ENCODE results near the gene SEC62. TPM values are rescaled to one million over a fixed set of nuclear protein-coding genes. Genes with fewer than 3 reads are reported as not detected.

SEC62 gene
- total and polyA plus RNA-seq, 2 of the 4 experiments (the other 2 are of a cell fraction), result 33.2 to 36.6 TPM

DNA sequence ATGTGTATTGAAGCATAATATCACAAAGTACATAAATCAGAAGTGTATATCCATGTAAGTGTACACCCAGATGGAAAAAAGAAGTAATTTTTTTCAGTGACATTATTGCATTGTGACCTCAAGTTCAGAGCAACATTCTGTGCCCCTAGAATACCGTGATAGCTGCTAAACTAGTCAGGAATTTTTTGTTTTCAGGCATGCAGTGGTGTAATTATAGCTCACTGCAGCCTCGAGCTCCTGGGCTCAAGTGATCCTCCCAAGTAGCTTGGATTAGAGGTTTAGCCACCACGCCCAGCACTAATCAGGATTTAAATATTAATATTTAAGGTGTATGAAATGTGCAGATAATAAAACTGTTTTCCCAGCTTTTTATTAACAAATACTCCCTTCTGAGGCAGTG, 25.5 kb downstream of the SEC62 start:
- Histone ChIP-seq H3K56ac (ENCODE audit: extremely low read depth, insufficient read depth, low read length) (no peak overlapping the region), H4K20me1 (ENCODE audit: insufficient read depth, low read length) (no peaks in the 10 kb centered on the region), H2BK5ac (ENCODE audit: low read depth, low read length, poor library complexity, severe bottlenecking) (peak overlapping the region; percentile 64), H2AK5ac (ENCODE audit: low read depth, low read length) (no peak overlapping the region), H3K14ac (replicated peaks; ENCODE audit: low read depth, low read length) (no peak overlapping the region), H3K4me1 (ENCODE audit: control insufficient read depth, insufficient read depth, low read length) (peaks cover 7% of the 10 kb centered on the region), H3K36me3 (ENCODE audit: control insufficient read depth, insufficient read depth, low read length) (peaks cover 27% of the 10 kb centered on the region), H3K27ac (ENCODE audit: insufficient read depth, low read length) (no peak overlapping the region), H2BK15ac (ENCODE audit: low read depth, low read length) (no peak overlapping the region), H3K23ac (ENCODE audit: low read depth, low read length) (no peak overlapping the region), H4K5ac (ENCODE audit: low read depth, low read length) (no peak overlapping the region), H3K18ac (ENCODE audit: low read depth, low read length) (no peak overlapping the region), H3K79me1 (ENCODE audit: low read depth in 1 of 2, low read length in 2 of 2) (peaks cover 7 to 8% of the 10 kb centered on the region in 2 experiments; a peak in 3 of 4 replicates), H4K8ac (ENCODE audit: low read depth in 2 of 2, low read length in 2 of 2) (peak overlapping the region in 1 of 2 experiments; percentile 89; a peak in 1 of 4 replicates), H3K9me3 (ENCODE audit: control insufficient read depth, insufficient read depth, low read length) (no peaks in the 10 kb centered on the region), H3K4ac (ENCODE audit: low read depth, low read length) (no peak overlapping the region), H2AFZ (replicated peaks; ENCODE audit: low read length, poor library complexity) (no peak overlapping the region), H2AK9ac (replicated peaks; ENCODE audit: low read depth, low read length, poor library complexity) (no peak overlapping the region), H4K91ac (ENCODE audit: insufficient read depth, low read depth, low read length) (no peak overlapping the region), H3K4me2 (ENCODE audit: low read depth, low read length) (no peak overlapping the region), H2BK20ac (ENCODE audit: low read depth, low read length) (no peak overlapping the region), H3K9ac (ENCODE audit: low read depth, low read length) (no peak overlapping the region), H2BK120ac (ENCODE audit: low read depth, low read length) (no peak overlapping the region), H3K4me3 (ENCODE audit: insufficient read depth, low read depth, low read length) (no peak overlapping the region), H3K9me1 (ENCODE audit: insufficient read depth, low read length) (0 out of 2 replicates have a peak, but pooled peaks cover 3% of the 10 kb centered on the region), H3K27me3 (ENCODE audit: control insufficient read depth, insufficient read depth, low read length) (no peaks in the 10 kb centered on the region)
- intact Hi-C loops (cut with micrococcal nuclease) (loop anchor here (5.0 kb wide), 2 partner anchors 105 to 200 kb away; no protein-coding TSS in a partner anchor), dilution Hi-C loops (cut with HindIII; ENCODE audit: low sequenced_read_pairs, unreplicated experiment) (no loop called here), in situ Hi-C loops (cut with MboI; ENCODE audit: low sequenced_read_pairs) (no loop called here)
- DNase-seq (no peak), ATAC-seq (ENCODE audit: low read depth) (peak; percentile 38; the same call in 1 of the 2 replicates)
- no peak for TF ChIP-seq MAFK (IDR thresholded peaks at IDR 0.05; ENCODE audit: low read depth, low read length)
- TF ChIP-seq RAD21 (IDR thresholded peaks at IDR 0.05; ENCODE audit: low read length), result no peak
- no peak for TF ChIP-seq FOS (IDR thresholded peaks at IDR 0.05; ENCODE audit: low read depth, low read length)
- no peak for TF ChIP-seq MAZ (IDR thresholded peaks at IDR 0.05; ENCODE audit: borderline replicate concordance, low read depth, low read length)
- TF ChIP-seq, protein P1, sequence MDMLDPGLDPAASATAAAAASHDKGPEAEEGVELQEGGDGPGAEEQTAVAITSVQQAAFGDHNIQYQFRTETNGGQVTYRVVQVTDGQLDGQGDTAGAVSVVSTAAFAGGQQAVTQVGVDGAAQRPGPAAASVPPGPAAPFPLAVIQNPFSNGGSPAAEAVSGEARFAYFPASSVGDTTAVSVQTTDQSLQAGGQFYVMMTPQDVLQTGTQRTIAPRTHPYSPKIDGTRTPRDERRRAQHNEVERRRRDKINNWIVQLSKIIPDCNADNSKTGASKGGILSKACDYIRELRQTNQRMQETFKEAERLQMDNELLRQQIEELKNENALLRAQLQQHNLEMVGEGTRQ (IDR thresholded peaks at IDR 0.05; ENCODE audit: low read depth, low read length), result no peak
- no peak for TF ChIP-seq NFE2L2 (IDR thresholded peaks at IDR 0.05; ENCODE audit: low read depth, low read length)
- TF ChIP-seq, protein P2, sequence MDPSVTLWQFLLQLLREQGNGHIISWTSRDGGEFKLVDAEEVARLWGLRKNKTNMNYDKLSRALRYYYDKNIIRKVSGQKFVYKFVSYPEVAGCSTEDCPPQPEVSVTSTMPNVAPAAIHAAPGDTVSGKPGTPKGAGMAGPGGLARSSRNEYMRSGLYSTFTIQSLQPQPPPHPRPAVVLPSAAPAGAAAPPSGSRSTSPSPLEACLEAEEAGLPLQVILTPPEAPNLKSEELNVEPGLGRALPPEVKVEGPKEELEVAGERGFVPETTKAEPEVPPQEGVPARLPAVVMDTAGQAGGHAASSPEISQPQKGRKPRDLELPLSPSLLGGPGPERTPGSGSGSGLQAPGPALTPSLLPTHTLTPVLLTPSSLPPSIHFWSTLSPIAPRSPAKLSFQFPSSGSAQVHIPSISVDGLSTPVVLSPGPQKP (IDR thresholded peaks at IDR 0.05; ENCODE audit: borderline replicate concordance, low read depth, low read length), result no peak
- no peak for TF ChIP-seq RCOR1 (IDR thresholded peaks at IDR 0.05; ENCODE audit: insufficient replicate concordance, low read length)
- no peak for TF ChIP-seq MXI1 (IDR thresholded peaks at IDR 0.05; ENCODE audit: borderline replicate concordance, low read depth, low read length)
- no CpG with 5 or more reads among the region's 3 CpGs for WGBS, 2 experiments (ENCODE audit: extremely low coverage in 2 of 2, insufficient read length in 1 of 2)
- BruUV-seq (replicated peaks), result no TSS peak
- POLR2A ChIA-PET (ENCODE audit: unreplicated experiment), result no interaction called here
- CTCF ChIA-PET, result no interaction called here
